DMS114 treated with DMSO at 0.1 percent for 48 hours (cell line): ENCODE measurements around the gene NXT2.
"Not testable (repeated sequence)": the region's sequence is repeated elsewhere in the genome, so short reads cannot be mapped to it uniquely, and the experiment has no call there.

Experiments
- DNase-seq: peaks from one replicate; lab custom pipeline; 2025; ENCODE audit not compliant: unreplicated experiment; lab: John Stamatoyannopoulos, UW

The NXT2 gene

DNA sequence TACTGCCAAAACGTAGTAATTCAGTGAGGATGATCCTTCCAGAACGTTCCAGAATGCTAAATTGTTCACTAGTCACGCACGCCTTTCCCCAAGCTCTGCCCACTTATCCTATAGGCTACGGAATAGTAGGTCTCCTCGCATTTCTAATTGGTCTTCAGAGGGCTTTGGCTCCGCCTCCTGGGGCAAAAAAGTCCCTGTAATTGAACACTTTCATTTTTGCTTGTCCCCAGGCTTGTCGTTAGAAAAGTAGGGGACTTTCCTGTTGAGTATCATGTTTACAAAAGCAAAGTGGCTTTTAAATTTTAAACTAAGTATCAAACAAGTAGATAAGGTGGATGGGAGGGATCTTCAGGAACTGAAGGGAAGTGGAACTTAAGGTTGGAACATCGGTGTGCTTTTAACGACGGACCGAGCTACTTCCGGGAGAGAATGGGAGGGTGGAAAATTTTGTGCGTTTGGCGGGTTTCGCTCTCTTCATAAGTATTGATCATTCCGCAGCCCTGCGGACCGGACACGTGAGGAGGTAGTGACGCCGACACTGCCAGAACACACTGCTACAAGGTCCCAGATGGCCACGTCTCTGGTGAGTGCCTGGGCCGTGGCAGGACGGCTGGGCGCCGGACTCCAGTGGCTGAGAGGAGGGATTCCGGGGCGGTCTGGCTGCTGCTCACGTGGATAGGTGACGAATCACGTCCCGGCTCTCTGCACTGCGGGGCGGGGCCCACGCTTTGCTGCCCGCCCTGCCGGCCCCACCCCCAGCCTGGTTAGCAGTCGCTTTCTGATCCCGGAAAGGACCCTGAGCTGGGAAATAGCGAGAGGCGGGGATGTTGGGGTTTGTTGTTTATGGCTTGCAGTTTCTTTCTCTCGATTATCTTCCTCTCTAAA, at the start of gene NXT2:
Gene NXT2 (plus strand): TSS at position 406 of the 885 bp plus-strand sequence. CDS start 163 bp downstream, at position 569.
- DNase-seq = peak; percentile 85

GRCh38 chrX:109487640-109488039, 49.0 kb upstream of the NXT2 start:
- DNase-seq = no peak

DNA sequence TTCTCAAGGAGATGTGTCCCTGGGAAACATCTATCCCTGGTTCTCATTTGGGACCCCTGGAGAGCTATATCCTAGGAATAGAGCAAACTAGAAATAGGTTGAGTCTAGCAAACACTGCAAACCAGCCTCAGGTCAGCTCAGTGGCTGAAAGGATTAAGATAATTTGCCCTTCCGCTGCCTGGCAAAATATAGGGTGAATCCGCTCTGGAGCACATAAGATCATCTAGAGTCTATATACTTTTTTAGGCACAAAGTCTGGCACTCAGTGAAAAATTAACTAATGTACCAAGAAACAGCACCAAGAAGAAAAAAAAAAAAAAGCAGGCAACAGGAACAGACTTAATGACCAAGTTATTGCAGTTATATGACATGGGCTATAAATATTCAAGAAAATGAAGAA, 47.5 kb upstream of the NXT2 start:
- no peak for DNase-seq

DNA sequence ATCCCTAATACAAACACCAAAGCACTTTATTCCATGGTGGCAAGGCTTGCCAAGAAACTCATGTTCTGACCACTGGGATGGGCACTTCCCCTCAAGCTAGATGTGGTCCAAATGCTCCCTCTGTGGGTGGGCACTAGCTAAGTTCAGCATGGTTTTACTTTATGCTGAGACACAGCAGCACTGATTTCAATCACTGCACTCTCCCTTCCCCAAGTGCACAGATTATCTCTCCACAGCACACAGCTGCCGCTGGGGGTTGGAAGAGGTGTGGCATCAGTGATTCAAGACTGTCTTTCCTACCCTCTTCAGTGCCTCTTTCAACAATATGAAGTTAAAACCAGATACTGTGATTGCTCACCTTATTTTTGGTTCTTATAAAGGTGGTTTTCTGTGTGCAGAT, 38.2 kb upstream of the NXT2 start:
- DNase-seq = no peak

- DNase-seq = no peak
Measured at GRCh38 chrX:109501176-109501575, 35.5 kb upstream of the NXT2 start.

DNA sequence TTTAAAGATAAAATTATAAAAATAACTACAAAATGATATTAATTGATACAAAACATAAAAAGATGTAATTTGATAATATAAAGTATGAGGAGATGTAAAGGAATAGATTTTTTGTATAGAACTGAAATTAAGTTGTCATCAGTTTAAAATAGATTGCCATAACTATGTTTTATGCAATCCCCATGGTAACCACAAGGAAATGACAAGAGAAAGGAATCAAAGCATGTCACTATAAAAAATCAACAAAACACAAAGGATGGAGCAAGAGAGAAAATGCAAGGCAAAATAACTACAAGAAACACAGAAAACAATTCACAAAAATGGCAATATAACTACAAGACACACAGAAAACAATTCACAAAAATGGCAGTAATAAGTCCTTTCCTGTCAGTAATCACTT, 27.7 kb upstream of the NXT2 start:
- no peak for DNase-seq

- no peak for DNase-seq
Measured at GRCh38 chrX:109511113-109511512, 25.5 kb upstream of the NXT2 start.

- no peak for DNase-seq
Measured at GRCh38 chrX:109519001-109519400, 17.6 kb upstream of the NXT2 start.

DNA sequence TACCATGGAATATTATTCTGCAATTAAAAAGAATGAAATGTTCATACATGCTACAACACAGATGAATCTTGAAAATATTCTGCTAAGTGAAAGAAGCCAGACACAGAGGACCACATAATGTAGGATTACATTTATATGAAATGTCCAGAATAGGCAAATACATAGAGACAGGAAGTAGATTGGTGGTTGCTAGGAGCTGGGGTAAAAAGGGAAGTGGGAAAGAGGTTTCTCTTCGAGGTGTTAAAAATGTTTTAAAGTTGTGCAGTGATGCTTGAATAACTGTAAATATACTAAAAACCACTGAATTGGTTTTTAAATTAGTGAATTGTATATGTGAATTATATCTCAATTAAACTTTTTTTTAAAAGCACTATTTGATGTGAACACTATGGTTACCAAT, 3.6 kb upstream of the NXT2 start:
- no peak for DNase-seq

DNA sequence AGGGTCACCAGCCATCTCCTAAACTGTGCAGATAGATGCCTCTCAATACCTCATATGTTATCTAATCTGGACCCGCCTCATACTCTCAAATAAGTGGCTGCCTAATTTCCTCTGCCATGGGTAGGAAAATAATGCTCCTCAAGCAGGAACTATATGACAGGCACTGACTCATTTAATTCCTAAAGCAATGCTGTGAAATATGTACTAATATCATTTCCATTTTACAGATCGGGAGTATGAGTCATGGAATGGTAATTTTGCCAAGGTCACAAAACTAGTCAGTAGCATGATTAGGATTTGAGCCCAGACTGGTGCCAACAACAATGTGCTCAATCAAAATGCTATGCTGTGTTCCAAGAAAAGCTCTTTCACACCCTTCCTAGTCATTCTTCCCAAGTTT, 3.0 kb upstream of the NXT2 start:
- DNase-seq = no peak

DNA sequence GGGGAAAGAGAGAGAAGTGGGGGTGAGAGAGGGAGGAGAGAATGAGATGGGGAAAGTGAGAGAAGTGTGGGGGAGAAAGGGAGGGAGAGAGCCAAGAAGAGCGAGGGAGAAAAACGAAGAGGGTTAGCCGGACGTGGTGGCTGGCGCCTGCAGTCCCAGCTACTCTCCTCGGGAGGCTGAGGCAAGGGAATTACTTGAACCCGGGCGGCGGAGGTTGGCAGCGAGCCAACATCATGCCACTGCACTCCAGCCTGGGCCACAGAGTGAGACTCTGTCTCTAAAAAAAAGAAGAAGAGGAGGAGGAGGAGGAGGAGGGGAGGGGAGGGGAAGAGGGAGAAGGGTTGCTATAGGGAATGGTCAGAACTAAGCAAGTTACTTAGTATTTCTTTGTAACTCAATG, 1.7 kb upstream of the NXT2 start:
- DNase-seq = no peak

DNA sequence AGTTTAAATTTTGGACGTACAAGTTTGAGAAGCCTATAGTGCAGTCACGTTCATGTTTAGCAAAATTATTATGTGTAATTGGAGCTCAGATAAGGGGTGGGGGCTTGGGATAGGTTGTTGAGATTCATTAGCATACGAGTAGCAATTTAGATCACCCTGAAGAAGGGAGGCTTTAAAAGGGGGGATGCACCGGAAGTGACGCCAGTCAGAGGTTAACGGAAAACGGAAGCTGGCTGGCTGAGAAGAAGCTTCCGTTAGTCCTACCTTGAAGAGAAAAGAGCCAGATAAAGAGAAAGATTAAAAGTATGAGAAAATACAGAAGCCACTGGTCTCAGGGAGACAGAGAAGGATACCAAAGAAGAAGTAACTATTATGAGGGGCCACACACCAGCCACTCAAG, 1.1 kb upstream of the NXT2 start:
- peak; percentile 3 for DNase-seq

- DNase-seq = no peak
Measured at GRCh38 chrX:109537324-109537665, 651 bp downstream of the NXT2 start.

- DNase-seq = not testable (repeated sequence)
Measured at GRCh38 chrX:109539007-109539406, 2.4 kb downstream of the NXT2 start.

DNA sequence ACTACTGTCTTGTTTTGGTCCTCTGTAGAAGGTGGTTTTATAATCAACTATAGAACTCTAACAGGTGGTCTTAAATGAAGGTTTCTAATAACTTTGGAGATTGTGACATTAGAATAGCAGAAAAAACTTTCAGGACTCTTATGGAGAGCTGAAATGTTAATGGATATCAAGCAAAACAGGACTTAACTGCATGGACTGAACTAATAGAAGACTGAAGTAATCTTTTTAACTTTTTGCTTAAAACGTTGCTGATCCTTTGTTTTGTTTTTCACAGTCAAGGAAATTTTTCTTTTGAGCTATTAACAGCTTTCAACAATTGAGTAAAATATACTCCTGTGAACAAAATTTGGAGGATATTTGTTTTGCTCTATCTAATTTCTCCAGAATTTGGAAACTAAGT, 17.2 kb downstream of the NXT2 start:
- no peak for DNase-seq

DNA sequence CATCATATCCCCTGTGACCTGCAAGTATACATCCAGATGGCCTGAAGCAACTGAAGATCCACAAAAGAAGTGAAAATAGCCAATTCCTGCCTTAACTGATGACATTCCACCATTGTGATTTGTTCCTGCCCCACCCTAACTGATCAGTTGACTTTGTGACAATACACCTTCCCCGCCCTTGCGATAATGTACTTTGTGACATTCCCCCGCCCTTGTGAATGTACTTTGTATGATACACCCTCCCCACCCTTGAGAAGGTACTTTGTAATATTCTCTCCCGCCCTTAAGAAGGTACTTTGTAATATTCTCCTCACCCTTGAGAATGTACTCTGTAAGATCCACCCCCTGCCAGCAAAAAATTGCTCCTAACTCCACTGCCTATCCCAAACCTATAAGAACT, 39.4 kb downstream of the NXT2 start:
- DNase-seq = not testable (repeated sequence)

DNA sequence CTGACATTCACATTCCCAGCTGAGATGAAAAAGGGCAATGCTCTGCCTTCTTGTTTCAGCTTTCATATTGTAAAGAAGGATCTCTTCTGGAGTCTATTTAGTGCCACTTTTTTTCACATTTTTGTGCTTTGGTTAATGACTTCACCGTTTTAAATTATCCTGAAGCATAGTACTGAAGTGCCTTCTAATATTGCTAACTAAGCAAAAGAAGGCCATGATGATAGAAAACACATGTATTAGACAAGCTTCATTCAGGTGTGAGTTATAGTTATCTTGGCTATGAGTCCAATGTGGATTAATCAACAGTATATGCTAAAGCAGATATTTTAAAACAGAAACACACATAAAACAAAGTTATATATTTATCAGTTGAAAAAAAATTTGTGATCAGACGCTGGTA, 40.4 kb downstream of the NXT2 start:
- DNase-seq = no peak

- no peak for DNase-seq
Measured at GRCh38 chrX:109578916-109579315, 42.3 kb downstream of the NXT2 start.

DNA sequence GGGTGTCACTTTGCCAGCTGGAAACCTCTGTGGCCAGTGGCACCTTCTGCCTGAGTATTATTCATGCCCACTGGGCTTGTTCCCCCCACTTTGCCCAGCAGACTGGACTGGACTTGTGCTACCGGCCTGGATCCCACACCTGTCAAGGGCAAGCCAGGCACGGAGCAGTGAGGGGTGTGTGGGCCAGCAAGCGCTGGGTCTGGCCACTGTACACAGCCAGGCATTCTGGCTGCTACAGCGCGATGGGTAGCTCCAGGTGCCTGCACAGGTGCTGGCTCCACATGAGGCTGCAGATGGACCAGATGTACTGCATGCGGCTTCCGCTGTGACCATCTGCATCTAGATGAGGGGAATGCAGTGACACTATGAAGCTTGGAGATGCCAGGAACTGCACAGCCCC, 48.8 kb downstream of the NXT2 start:
- no peak for DNase-seq

- no peak for DNase-seq
Measured at GRCh38 chrX:109590176-109590575, 53.5 kb downstream of the NXT2 start.
